ENCODE results near the gene SARM1. TPM values are rescaled to one million over a fixed set of nuclear protein-coding genes. Genes with fewer than 3 reads are reported as not detected.

SARM1 gene
- total RNA-seq, 2 donors from 2014 or later = 1.3 to 2.0 TPM

DNA sequence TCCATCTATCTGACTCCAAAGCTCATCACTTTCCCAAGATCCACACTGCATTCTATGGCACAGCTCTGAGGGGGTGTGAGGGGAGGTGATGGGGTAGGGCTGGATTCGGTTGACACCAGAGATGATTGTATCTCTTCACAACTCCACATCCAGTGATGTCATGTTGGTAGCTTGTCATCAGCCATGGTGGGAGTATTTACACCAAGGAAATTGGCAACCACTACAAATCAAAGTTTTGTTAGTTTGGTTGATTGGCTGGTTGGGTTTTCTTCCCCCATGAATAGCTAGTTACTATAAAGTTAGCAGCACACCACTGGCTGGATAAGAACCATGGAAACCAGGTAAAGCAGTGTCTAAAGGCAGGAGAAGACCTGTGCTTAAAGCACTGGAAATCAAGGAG is 19.5 kb downstream of the SARM1 start:
- Mint-ChIP-seq H3K27ac (no peak overlapping the region), H3K36me3 (ENCODE audit: low read depth) (no peaks in the 10 kb centered on the region), H3K27me3 (ENCODE audit: insufficient read depth) (peaks cover 17% of the 10 kb centered on the region), H3K4me1 (peaks cover 14% of the 10 kb centered on the region), H3K9me3 (no peaks in the 10 kb centered on the region), H3K4me3 (no peak overlapping the region)
- WGBS, 2 experiments (ENCODE audit: insufficient coverage in 1 of 2, insufficient read length in 1 of 2) = no CpG with 5 or more reads among the region's 1 CpG
- TF ChIP-seq CTCF (conservative IDR thresholded peaks at IDR 0.05) = no peak
- Histone ChIP-seq H3K27me3 (ENCODE audit: control insufficient read depth, insufficient read depth, low read length, poor library complexity, severe bottlenecking) (peaks cover 11% of the 10 kb centered on the region), H3K27ac (ENCODE audit: low read depth, low read length) (no peak overlapping the region), H3K9me3 (ENCODE audit: control insufficient read depth, low read length) (no peaks in the 10 kb centered on the region), H3K36me3 (ENCODE audit: control insufficient read depth, insufficient read depth, low read length) (no peaks in the 10 kb centered on the region), H3K4me3 (ENCODE audit: low read length) (no peak overlapping the region), H3K9ac (ENCODE audit: extremely low read depth, low read length, poor library complexity, severe bottlenecking) (no peak overlapping the region), H3K4me1 (ENCODE audit: control insufficient read depth, insufficient read depth, low read length) (no peaks in the 10 kb centered on the region)
- no peak for DNase-seq

GRCh38 chr17:28391401-28391800 is 19.9 kb downstream of the SARM1 start:
- DNase-seq = no peak

GRCh38 chr17:28392491-28392890 is 21.0 kb downstream of the SARM1 start:
- Histone ChIP-seq H3K4me3 (ENCODE audit: low read length) (no peak overlapping the region), H3K4me1 (ENCODE audit: control insufficient read depth, insufficient read depth, low read length) (no peaks in the 10 kb centered on the region), H3K27ac (ENCODE audit: low read depth, low read length) (no peak overlapping the region), H3K9me3 (ENCODE audit: control insufficient read depth, low read length) (no peaks in the 10 kb centered on the region), H3K36me3 (ENCODE audit: control insufficient read depth, insufficient read depth, low read length) (no peaks in the 10 kb centered on the region), H3K27me3 (ENCODE audit: control insufficient read depth, insufficient read depth, low read length, poor library complexity, severe bottlenecking) (no peaks in the 10 kb centered on the region), H3K9ac (ENCODE audit: extremely low read depth, low read length, poor library complexity, severe bottlenecking) (no peak overlapping the region)
- no peak for DNase-seq
- no peak for TF ChIP-seq CTCF (conservative IDR thresholded peaks at IDR 0.05)
- no peaks in the 10 kb centered on the region for H3K9me3 Mint-ChIP-seq
- WGBS, 2 experiments (ENCODE audit: insufficient coverage in 1 of 2, insufficient read length in 1 of 2) = 74 to 75% methylated on average over 3 to 10 of the region's 10 CpGs
- peaks cover 4% of the 10 kb centered on the region for H3K27me3 Mint-ChIP-seq (ENCODE audit: insufficient read depth)
- H3K4me1 Mint-ChIP-seq = peaks cover 15% of the 10 kb centered on the region
- no peaks in the 10 kb centered on the region for H3K36me3 Mint-ChIP-seq (ENCODE audit: low read depth)
- H3K27ac Mint-ChIP-seq = no peak overlapping the region
- H3K4me3 Mint-ChIP-seq = no peak overlapping the region

More at GRCh38 chr17:28391401-28391800, 19.9 kb downstream of the SARM1 start:
- peaks cover 12% of the 10 kb centered on the region for H3K27me3 Mint-ChIP-seq (ENCODE audit: insufficient read depth)
- H3K9me3 Mint-ChIP-seq = no peaks in the 10 kb centered on the region
- Histone ChIP-seq H3K9ac (ENCODE audit: extremely low read depth, low read length, poor library complexity, severe bottlenecking) (no peak overlapping the region), H3K4me1 (ENCODE audit: control insufficient read depth, insufficient read depth, low read length) (no peaks in the 10 kb centered on the region), H3K36me3 (ENCODE audit: control insufficient read depth, insufficient read depth, low read length) (no peaks in the 10 kb centered on the region), H3K9me3 (ENCODE audit: control insufficient read depth, low read length) (no peaks in the 10 kb centered on the region), H3K27me3 (ENCODE audit: control insufficient read depth, insufficient read depth, low read length, poor library complexity, severe bottlenecking) (peaks cover 7% of the 10 kb centered on the region), H3K4me3 (ENCODE audit: low read length) (no peak overlapping the region), H3K27ac (ENCODE audit: low read depth, low read length) (no peak overlapping the region)
- 68 to 84% methylated on average over 2 of the region's 2 CpGs for WGBS, 2 experiments (ENCODE audit: insufficient coverage in 1 of 2, insufficient read length in 1 of 2)
- no peaks in the 10 kb centered on the region for H3K36me3 Mint-ChIP-seq (ENCODE audit: low read depth)
- TF ChIP-seq CTCF (conservative IDR thresholded peaks at IDR 0.05) = no peak
- no peak overlapping the region for H3K4me3 Mint-ChIP-seq
- no peak overlapping the region for H3K27ac Mint-ChIP-seq
- H3K4me1 Mint-ChIP-seq = peaks cover 15% of the 10 kb centered on the region
